ENCODE data around the gene ATXN10.
A peak's percentile ranks its signal among the peaks of the same experiment; 100 is the strongest.

ATXN10 gene

GRCh38 chr22:45640291-45640940 is 31.2 kb upstream of the ATXN10 start:
- TF ChIP-seq EZH2 (IDR thresholded peaks at IDR 0.05; ENCODE audit: borderline replicate concordance, low read depth, low read length, severe bottlenecking) (no peak), CTCF (IDR thresholded peaks at IDR 0.05; ENCODE audit: borderline replicate concordance, extremely low read depth, low read length, poor library complexity, severe bottlenecking) (no peak)
- no peak overlapping the region for H2AFZ ChIP-seq (ENCODE audit: low read depth, low read length)
- H3K4me3 ChIP-seq (ENCODE audit: low read depth in 1 of 2, low read length in 2 of 2): no peak overlapping the region
- no peaks in the 10 kb centered on the region for H3K79me2 ChIP-seq (ENCODE audit: insufficient read depth, low read length)
- no peaks in the 10 kb centered on the region for H3K9me3 ChIP-seq (ENCODE audit: insufficient read depth, low read length, severe bottlenecking)
- no peaks in the 10 kb centered on the region; the same call in 1 of the 2 replicates for H4K20me1 ChIP-seq (ENCODE audit: insufficient read depth, low read length)
- ATAC-seq (ENCODE audit: insufficient read depth, low read depth) (peak; percentile 77), DNase-seq (peak; percentile 37)
- H3K36me3 ChIP-seq (ENCODE audit: insufficient read depth, low read length): no peaks in the 10 kb centered on the region
- H3K4me2 ChIP-seq (ENCODE audit: insufficient read depth, low read length): no peak overlapping the region
- no peak overlapping the region for H3K27ac ChIP-seq (ENCODE audit: low read length)
- peaks cover 19% of the 10 kb centered on the region for H3K4me1 ChIP-seq (ENCODE audit: insufficient read depth, low read length)
- no peak overlapping the region for H3K9ac ChIP-seq (ENCODE audit: low read depth, low read length)
- H3K27me3 ChIP-seq (ENCODE audit: insufficient read depth, low read length, poor library complexity): peaks cover 15% of the 10 kb centered on the region

GRCh38 chr22:45640941-45641621 is 30.6 kb upstream of the ATXN10 start:
- Histone ChIP-seq H4K20me1 (ENCODE audit: insufficient read depth, low read length) (no peaks in the 10 kb centered on the region; the same call in 1 of the 2 replicates), H3K4me2 (ENCODE audit: insufficient read depth, low read length) (no peak overlapping the region), H3K36me3 (ENCODE audit: insufficient read depth, low read length) (no peaks in the 10 kb centered on the region), H3K9ac (ENCODE audit: low read depth, low read length) (no peak overlapping the region), H3K9me3 (ENCODE audit: insufficient read depth, low read length, severe bottlenecking) (no peaks in the 10 kb centered on the region), H3K79me2 (ENCODE audit: insufficient read depth, low read length) (no peaks in the 10 kb centered on the region), H3K27ac (ENCODE audit: low read length) (no peak overlapping the region), H3K4me1 (ENCODE audit: insufficient read depth, low read length) (peaks cover 26% of the 10 kb centered on the region), H3K4me3 (ENCODE audit: low read depth in 1 of 2, low read length in 2 of 2) (no peak overlapping the region), H3K27me3 (ENCODE audit: insufficient read depth, low read length, poor library complexity) (peaks cover 17% of the 10 kb centered on the region), H2AFZ (ENCODE audit: low read depth, low read length) (no peak overlapping the region)
- no peak for ATAC-seq (ENCODE audit: insufficient read depth, low read depth)
- TF ChIP-seq EZH2 (IDR thresholded peaks at IDR 0.05; ENCODE audit: borderline replicate concordance, low read depth, low read length, severe bottlenecking): no peak
- TF ChIP-seq CTCF (IDR thresholded peaks at IDR 0.05; ENCODE audit: borderline replicate concordance, extremely low read depth, low read length, poor library complexity, severe bottlenecking): no peak
- DNase-seq: no peak

- no peaks in the 10 kb centered on the region for H3K79me2 ChIP-seq (ENCODE audit: insufficient read depth, low read length)
- peaks cover 27% of the 10 kb centered on the region for H3K4me1 ChIP-seq (ENCODE audit: insufficient read depth, low read length)
- peaks cover 21% of the 10 kb centered on the region for H3K27me3 ChIP-seq (ENCODE audit: insufficient read depth, low read length, poor library complexity)
- H3K36me3 ChIP-seq (ENCODE audit: insufficient read depth, low read length): no peaks in the 10 kb centered on the region
- no peak for ATAC-seq (ENCODE audit: insufficient read depth, low read depth)
- TF ChIP-seq EZH2 (IDR thresholded peaks at IDR 0.05; ENCODE audit: borderline replicate concordance, low read depth, low read length, severe bottlenecking) (no peak), CTCF (IDR thresholded peaks at IDR 0.05; ENCODE audit: borderline replicate concordance, extremely low read depth, low read length, poor library complexity, severe bottlenecking) (no peak)
- no peaks in the 10 kb centered on the region for H3K9me3 ChIP-seq (ENCODE audit: insufficient read depth, low read length, severe bottlenecking)
- no peak overlapping the region for H2AFZ ChIP-seq (ENCODE audit: low read depth, low read length)
- no peak overlapping the region for H3K27ac ChIP-seq (ENCODE audit: low read length)
- H3K4me3 ChIP-seq (ENCODE audit: low read depth in 1 of 2, low read length in 2 of 2): no peak overlapping the region
- no peak overlapping the region for H3K9ac ChIP-seq (ENCODE audit: low read depth, low read length)
- H4K20me1 ChIP-seq (ENCODE audit: insufficient read depth, low read length): no peaks in the 10 kb centered on the region; the same call in 1 of the 2 replicates
- no peak for DNase-seq
- H3K4me2 ChIP-seq (ENCODE audit: insufficient read depth, low read length): no peak overlapping the region
Observed at GRCh38 chr22:45642986-45643385, 28.6 kb upstream of the ATXN10 start.
